ENCODE results near the gene RTKN. TPM values are rescaled to one million over a fixed set of nuclear protein-coding genes. Genes with fewer than 3 reads are reported as not detected.

Gene RTKN
- total RNA-seq, 1 experiment from 2014 or later = 83.1 TPM

DNA sequence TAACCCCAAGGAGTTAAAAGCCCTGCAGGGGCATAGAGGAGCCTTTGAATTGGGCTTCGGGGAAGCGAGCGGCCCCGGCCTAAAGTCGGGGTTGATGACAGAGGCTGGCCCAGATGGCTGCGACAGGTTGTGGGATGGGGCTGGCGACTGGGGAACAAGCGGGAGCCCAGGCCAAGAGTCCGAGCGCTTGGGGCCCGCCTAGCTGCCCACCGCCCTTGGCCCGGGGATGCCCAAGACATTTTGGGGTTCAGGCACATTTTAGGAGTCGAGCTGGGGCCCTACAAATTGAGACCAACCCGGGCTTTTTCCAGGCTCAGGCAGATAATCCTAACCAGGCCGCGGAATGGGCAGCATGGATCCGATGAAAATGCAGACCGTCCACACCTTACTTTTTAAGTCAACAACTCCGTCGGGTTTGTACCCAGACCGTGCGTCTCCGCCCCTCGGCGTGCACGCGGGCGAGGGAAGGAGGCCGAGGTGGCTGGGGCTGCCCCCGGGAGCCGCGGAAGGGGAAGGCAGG is 507 bp downstream of the RTKN start:
- Histone ChIP-seq H3K27me3 (ENCODE audit: control insufficient read depth, insufficient read depth, low read length) (peaks cover 3% of the 10 kb centered on the region; the same call in 1 of the 2 replicates), H3K27ac (ENCODE audit: low read length) (peak overlapping the region; percentile 90), H3K9me3 (ENCODE audit: control insufficient read depth, insufficient read depth, low read depth, low read length) (no peaks in the 10 kb centered on the region), H3K4me3 (ENCODE audit: low read depth in 2 of 2, low read length in 2 of 2) (peak overlapping the region; percentile 67 to 93), H3K4me1 (ENCODE audit: control insufficient read depth, insufficient read depth, low read length) (peaks cover 10% of the 10 kb centered on the region), H3K36me3 (ENCODE audit: control insufficient read depth, insufficient read depth, low read length) (no peaks in the 10 kb centered on the region)
- DNase-seq (ENCODE audit: low read depth, low spot score) (no peak), ATAC-seq (peak; percentile 10)
- ChIA-PET CTCF (no interaction called here), POLR2A (no interaction called here)
- no peak for TF ChIP-seq CTCF (IDR thresholded peaks at IDR 0.05)
- peak; percentile 69; the same call in 1 of the 2 replicates for TF ChIP-seq SIN3A (IDR thresholded peaks at IDR 0.05; ENCODE audit: borderline replicate concordance, insufficient read depth, low read depth, low read length)
- in situ Hi-C loops (cut with HindIII; ENCODE audit: low pct_unique_long_range_greater_than_20kb, low sequenced_read_pairs) = no loop called here
- no TSS peak for BruUV-seq (replicated peaks)
- intact Hi-C loops (cut with micrococcal nuclease; ENCODE audit: unreplicated experiment) = no loop called here

- BruUV-seq (replicated peaks) = TSS peak; percentile 78
- peaks cover 3% of the 10 kb centered on the region; the same call in 1 of the 2 replicates for H3K27me3 ChIP-seq (ENCODE audit: control insufficient read depth, insufficient read depth, low read length)
- peak overlapping the region; percentile 90 for H3K27ac ChIP-seq (ENCODE audit: low read length)
- POLR2A ChIA-PET = interaction anchor here (0.6 to 1.5 kb wide), 2 partner anchors 17 to 19 kb away, joined by 3 to 4 read pairs; partner anchors contain the start of genes C2orf81 and WDR54
- intact Hi-C loops (cut with micrococcal nuclease; ENCODE audit: unreplicated experiment) = no loop called here
- H3K4me3 ChIP-seq (ENCODE audit: low read depth in 2 of 2, low read length in 2 of 2) = peak overlapping the region; percentile 67 to 93
- CTCF ChIA-PET = no interaction called here
- no peaks in the 10 kb centered on the region for H3K36me3 ChIP-seq (ENCODE audit: control insufficient read depth, insufficient read depth, low read length)
- H3K4me1 ChIP-seq (ENCODE audit: control insufficient read depth, insufficient read depth, low read length) = peaks cover 10% of the 10 kb centered on the region
- DNase-seq (ENCODE audit: low read depth, low spot score) (no peak), ATAC-seq (peak; percentile 90)
- in situ Hi-C loops (cut with HindIII; ENCODE audit: low pct_unique_long_range_greater_than_20kb, low sequenced_read_pairs) = no loop called here
- TF ChIP-seq SIN3A (IDR thresholded peaks at IDR 0.05; ENCODE audit: borderline replicate concordance, insufficient read depth, low read depth, low read length) (no peak), POLR2AphosphoS5 (IDR thresholded peaks at IDR 0.05; ENCODE audit: low read depth, low read length) (peak; percentile 52; the same call in 1 of the 2 replicates)
- H3K9me3 ChIP-seq (ENCODE audit: control insufficient read depth, insufficient read depth, low read depth, low read length) = no peaks in the 10 kb centered on the region
These were observed 1.2 kb downstream of the RTKN start for GRCh38 chr2:74440378-74441169.

DNA sequence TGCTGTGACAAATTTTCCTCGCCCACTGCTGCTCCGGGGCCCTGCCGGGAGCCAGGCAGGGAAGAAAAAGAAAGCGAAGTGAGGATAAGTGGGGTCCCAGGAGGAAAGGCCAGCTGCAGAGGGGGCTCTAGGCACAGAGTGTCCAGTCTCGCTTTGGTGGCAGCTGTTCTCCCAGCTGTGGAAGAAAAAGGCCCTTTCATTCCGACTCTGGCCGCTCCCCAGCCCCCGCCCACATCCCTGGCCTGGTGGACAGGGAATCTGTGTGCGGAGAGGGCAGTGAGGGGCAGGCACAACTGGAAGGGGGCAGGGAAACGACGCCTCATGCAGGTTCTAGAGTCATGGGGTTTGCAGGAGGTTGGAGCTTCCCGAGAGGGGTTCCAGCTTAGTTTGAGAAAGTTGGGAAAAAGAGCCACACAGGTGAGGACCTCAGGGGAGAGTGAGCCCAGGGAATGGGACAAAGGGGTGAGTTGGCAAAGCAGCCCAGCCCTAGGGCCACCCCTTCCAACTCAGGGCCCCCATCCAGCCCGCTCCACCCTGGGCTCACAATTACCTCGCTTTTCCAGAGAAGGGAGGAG is 1.8 kb downstream of the RTKN start:
- peak overlapping the region; percentile 67 to 93 for H3K4me3 ChIP-seq (ENCODE audit: low read depth in 2 of 2, low read length in 2 of 2)
- H3K36me3 ChIP-seq (ENCODE audit: control insufficient read depth, insufficient read depth, low read length) = no peaks in the 10 kb centered on the region
- TF ChIP-seq SIN3A (IDR thresholded peaks at IDR 0.05; ENCODE audit: borderline replicate concordance, insufficient read depth, low read depth, low read length) = no peak
- TF ChIP-seq CTCF (IDR thresholded peaks at IDR 0.05) = no peak
- no peak for TF ChIP-seq POLR2AphosphoS5 (IDR thresholded peaks at IDR 0.05; ENCODE audit: low read depth, low read length)
- TF ChIP-seq, protein P1, sequence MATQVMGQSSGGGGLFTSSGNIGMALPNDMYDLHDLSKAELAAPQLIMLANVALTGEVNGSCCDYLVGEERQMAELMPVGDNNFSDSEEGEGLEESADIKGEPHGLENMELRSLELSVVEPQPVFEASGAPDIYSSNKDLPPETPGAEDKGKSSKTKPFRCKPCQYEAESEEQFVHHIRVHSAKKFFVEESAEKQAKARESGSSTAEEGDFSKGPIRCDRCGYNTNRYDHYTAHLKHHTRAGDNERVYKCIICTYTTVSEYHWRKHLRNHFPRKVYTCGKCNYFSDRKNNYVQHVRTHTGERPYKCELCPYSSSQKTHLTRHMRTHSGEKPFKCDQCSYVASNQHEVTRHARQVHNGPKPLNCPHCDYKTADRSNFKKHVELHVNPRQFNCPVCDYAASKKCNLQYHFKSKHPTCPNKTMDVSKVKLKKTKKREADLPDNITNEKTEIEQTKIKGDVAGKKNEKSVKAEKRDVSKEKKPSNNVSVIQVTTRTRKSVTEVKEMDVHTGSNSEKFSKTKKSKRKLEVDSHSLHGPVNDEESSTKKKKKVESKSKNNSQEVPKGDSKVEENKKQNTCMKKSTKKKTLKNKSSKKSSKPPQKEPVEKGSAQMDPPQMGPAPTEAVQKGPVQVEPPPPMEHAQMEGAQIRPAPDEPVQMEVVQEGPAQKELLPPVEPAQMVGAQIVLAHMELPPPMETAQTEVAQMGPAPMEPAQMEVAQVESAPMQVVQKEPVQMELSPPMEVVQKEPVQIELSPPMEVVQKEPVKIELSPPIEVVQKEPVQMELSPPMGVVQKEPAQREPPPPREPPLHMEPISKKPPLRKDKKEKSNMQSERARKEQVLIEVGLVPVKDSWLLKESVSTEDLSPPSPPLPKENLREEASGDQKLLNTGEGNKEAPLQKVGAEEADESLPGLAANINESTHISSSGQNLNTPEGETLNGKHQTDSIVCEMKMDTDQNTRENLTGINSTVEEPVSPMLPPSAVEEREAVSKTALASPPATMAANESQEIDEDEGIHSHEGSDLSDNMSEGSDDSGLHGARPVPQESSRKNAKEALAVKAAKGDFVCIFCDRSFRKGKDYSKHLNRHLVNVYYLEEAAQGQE (IDR thresholded peaks at IDR 0.05; ENCODE audit: insufficient read depth in 1 of 2, low read depth in 2 of 2, low read length in 1 of 2) = no peak
- TF ChIP-seq TCF7L2 (IDR thresholded peaks at IDR 0.05; ENCODE audit: low read depth, low read length) = no peak
- no peak for ATAC-seq
- DNase-seq (ENCODE audit: low read depth, low spot score) = no peak
- ChIA-PET POLR2A (interaction anchor here (0.6 to 1.5 kb wide), 2 partner anchors 18 to 19 kb away, joined by 3 to 4 read pairs; partner anchors contain the start of genes C2orf81 and WDR54), CTCF (no interaction called here)
- H3K27me3 ChIP-seq (ENCODE audit: control insufficient read depth, insufficient read depth, low read length) = peaks cover 1% of the 10 kb centered on the region; the same call in 1 of the 2 replicates
- H3K4me1 ChIP-seq (ENCODE audit: control insufficient read depth, insufficient read depth, low read length) = peaks cover 10% of the 10 kb centered on the region
- H3K9me3 ChIP-seq (ENCODE audit: control insufficient read depth, insufficient read depth, low read depth, low read length) = no peaks in the 10 kb centered on the region
- BruUV-seq (replicated peaks) = no TSS peak
- intact Hi-C loops (cut with micrococcal nuclease; ENCODE audit: unreplicated experiment) = no loop called here
- peak overlapping the region; percentile 90 for H3K27ac ChIP-seq (ENCODE audit: low read length)
- in situ Hi-C loops (cut with HindIII; ENCODE audit: low pct_unique_long_range_greater_than_20kb, low sequenced_read_pairs) = no loop called here

Data from Panc1 (cell line).